HG03280 (cell line): ENCODE measurements around the gene INO80C.
"Not testable (repeated sequence)": the region's sequence is repeated elsewhere in the genome, so short reads cannot be mapped to it uniquely, and the experiment has no call there.

Source experiments
- ATAC-seq: cut with Tn5 transposase; IDR thresholded peaks from one replicate; pipeline ENCODE4 v1.9.1; 2021; ENCODE audit warnings: mild to moderate bottlenecking, moderate library complexity; ENCODE audit not compliant: unreplicated experiment

The INO80C gene

DNA sequence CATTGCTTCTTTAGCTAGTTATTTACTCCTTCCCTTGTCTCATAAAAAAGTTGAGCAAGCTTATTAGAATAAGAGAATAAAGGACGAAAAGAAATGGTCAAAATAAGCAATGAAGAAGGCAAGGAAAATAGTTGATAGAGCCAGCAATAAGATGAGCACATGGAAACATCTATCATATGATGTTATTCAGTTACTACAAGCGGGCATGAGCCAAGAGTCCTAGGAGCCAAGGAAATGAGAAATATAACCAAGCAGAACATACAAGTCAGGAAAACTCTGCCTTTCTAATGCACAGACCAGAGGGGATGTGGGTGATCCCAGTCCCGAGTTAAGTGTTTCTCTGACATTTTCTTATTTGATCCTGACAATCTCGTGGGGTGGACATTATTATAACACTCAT, 33.9 kb downstream of the INO80C start:
- ATAC-seq: no peak

GRCh38 chr18:35463050-35463449, 34.7 kb downstream of the INO80C start:
- no peak for ATAC-seq

DNA sequence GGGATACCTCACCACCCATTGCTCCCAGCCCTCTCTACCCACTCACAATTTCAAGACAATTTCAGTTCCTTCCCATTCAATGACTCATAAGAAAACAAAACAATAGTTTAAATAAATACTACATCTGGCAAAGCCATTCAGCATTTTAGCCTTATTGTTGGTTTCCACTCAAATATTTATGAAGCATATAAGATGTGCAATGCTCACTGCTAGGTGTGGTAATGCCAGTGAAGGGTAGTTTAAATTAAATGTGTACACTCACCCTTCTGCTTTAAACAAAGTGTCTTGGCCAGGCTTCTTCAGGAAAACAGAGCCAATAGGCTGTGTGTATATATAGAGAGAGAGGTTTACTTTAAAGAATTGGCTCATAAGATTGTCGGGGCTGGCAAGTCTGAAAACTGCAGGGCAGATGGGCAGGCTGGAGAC, 37.0 kb downstream of the INO80C start:
- no peak for ATAC-seq

DNA sequence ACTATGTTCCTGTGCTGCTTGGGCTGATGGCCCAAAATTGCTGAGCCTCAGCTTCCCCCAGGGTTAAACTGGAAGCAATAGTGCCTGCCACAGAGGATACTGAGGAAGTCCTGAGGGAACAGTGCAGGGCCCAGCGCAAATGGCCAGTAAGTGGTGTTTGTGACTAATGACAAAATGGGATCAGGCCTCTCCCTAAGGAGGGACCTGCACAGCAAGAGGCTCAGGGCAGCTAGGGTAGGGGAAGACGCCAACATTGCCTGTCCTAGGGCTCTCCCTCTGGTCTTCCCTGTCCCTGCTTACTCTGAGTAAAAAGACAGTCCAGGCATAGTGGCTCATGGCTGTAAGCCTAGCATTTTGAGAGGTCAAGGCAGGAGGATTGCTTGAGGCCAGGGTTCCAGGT, 37.8 kb downstream of the INO80C start:
- no peak for ATAC-seq

DNA sequence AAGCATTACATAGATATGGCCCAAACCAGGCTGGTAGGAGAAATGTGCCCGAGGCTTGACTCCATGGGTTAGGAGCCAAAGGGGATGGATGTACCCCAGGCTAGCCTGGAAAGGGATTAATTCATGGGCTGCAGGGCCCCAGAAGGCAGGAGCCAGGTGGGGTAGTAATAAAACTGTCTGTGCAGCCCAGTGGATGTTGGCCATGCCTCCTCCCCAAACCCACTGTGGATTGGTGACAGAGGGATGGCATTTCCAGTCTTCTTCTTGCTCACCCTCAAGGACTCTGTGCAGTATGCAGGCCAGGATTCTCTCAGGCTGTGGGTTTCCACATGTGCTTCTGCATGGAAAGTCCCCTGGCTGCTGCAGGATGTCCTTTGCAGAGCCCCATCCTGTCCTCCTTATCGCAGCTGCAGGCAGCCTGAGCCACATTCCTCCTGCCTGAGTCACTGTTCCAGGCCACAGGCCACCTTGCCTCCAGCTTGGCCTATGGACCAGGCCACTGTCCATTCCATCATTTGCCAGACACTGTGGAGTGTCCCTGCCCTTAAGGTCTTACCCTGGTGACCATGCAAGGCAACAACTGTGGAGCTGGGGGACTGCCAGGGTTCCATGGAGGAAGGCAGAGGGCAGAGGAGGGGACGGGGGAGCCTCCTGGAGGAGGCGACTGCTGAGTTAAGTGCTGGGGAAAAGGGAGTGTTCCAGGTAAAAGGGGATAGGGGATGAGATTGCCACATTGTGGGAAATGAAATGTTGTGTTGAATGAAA, 38.9 kb downstream of the INO80C start:
- no peak for ATAC-seq

GRCh38 chr18:35458271-35458670, 39.5 kb downstream of the INO80C start:
- no peak for ATAC-seq

DNA sequence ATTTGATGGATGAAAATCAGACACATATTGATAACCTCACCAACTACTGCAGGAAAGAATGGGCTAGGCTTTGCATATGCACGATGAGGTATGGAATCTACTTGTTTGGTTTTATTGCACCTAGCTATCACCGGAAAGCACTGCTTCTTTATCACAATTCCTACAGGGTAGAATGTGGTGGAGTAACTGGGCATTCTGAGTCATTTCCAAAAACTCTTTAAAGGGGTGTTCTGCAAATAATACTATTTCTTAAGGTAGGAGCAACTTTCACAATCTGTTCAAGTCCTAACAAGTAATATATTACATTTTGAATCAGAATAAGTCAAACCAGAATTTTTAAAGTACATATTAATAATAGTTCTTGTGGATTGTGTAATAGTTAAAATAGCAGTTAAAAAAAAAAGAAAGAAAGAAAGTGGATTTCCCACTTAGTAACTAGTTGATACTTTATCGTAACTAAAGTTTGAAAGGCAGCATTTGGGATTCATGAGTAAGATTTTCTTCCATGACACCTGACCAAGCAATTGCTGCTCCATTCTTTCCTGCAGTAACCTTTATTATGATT, 40.5 kb downstream of the INO80C start:
- ATAC-seq: no peak

DNA sequence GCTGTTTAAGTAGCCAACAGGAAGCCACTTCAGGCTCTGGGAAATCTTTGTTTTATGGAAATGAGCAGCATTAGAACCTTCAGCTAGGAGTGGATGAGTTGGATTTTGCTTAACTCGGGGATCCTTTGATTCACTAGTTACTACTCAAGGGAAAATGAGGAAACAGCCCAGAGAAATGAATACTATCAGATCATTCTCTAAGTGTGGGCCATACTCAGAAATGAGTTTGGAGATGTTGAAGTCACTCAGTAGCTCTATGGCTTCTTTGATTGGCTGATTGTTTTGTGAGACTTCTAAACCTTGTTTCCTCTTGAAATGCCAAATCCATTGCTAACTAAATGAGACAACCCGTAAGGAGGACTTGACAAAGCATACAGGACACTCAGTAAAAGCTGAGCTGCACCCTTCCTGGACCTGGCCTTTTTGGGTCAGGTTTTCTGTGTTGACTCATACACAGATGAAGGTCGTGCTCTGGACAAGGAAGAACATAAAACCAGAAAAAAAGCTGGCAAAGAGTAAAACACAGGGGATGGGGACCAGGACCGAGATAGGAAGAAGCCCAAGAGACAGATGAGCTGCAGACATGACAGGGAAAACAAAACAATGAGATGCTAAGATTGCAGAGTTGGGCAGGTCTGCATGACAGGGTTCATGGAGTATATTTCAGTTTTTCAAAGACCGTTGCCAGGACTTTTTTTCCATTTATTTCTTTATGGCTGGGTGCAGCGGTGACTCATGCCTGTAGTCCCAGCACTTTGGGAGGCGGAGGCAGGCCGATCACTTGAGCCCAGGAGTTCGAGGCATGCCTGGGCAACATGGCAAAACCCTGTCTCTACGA, 41.6 kb downstream of the INO80C start:
- ATAC-seq: no peak

DNA sequence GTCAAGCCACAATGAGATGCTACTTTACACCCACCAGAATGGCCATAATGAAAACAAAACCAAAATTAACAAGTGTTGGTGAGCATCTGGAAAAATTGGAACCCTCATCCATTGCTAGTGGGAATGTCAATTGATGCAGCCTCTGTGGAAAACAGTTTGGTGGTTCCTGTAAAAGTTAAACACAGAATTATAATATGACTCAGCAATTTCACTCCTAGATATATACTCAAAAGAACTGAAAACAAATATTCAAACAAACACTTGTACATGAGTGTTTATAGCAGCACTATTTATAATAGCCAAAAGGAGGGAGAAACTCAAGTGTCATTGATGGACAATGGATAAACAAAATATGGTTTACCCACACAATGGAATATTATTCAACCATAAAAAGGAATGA, 43.0 kb downstream of the INO80C start:
- ATAC-seq: no peak

- not testable (repeated sequence) for ATAC-seq
Measured at GRCh38 chr18:35453065-35453464, 44.7 kb downstream of the INO80C start.

DNA sequence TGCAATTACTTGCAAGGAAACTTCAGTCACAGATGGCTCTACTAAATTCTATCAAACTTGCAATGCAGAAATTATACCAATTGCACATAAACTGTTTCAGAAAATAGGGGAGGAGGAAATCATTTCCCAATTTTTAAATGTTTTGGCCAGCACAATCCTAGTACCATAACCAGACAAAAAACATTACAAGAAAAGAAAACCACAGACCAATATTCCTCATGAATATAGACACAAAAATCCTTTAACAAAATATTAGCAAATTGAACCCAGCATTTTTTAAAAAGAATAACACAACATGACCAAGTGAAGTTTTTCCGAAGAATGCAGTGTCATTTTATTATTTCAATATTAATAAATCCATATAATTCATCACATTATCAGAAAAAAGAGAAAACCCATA, 45.8 kb downstream of the INO80C start:
- no peak for ATAC-seq

- no peak for ATAC-seq
Measured at GRCh38 chr18:35451032-35451431, 46.7 kb downstream of the INO80C start.

GRCh38 chr18:35444636-35445035, 53.1 kb downstream of the INO80C start:
- ATAC-seq: no peak

GRCh38 chr18:35443847-35444246, 53.9 kb downstream of the INO80C start:
- no peak for ATAC-seq

DNA sequence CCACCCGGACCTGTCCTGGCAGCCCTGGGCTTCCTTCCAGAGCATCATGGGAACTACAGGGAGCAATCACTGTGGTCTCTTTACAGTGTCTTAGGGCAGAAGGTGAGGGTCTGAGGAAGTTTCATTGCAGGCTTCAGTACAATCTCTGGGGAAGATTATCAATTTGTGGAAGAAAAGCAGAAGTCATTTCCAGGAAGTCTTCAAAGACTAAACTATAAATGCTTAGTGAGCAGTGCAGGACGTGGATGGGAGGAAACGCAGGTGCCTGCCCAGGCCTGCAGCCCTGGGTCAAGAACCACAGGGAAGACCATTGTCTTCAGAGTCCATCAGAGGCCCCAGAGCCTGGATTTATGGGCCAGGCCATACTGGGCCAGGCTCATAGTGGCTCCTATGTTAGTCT, 54.3 kb downstream of the INO80C start:
- ATAC-seq: no peak

- ATAC-seq: no peak
Measured at GRCh38 chr18:35442701-35443100, 55.1 kb downstream of the INO80C start.

DNA sequence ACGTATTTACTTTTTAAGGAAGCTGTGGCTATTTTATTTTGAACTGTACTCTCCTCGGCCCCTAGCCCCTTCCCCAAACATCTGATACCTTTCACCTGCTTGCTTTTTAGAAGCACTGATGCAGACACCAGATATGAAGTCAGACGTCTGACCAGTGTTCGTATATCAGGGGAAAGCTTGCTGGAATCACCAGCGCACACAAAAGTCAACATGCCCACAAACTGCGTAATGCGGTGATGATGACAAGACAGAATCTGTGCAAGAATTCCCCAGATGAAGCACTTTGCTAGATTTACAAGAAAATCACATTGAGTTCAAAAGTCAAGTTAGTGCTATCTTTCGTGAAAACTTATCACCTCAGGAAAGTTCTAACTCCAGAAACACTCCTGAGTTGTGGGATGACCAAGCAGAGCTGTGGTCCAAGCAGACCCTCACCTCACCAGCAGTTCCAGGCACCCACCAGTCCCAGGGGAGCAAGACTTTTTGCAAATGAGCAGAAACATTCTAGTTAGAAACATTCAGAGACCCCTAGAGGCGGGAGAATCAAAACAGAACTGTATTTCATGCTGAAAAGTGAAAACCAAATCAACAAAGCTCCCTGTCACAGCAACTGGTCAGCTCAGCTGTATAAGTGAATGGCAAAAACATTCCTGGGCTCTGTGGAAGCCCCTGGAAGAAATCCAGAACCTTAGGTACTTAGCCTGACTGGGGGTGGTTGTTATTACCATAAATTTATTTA, 55.7 kb downstream of the INO80C start:
- ATAC-seq: no peak

DNA sequence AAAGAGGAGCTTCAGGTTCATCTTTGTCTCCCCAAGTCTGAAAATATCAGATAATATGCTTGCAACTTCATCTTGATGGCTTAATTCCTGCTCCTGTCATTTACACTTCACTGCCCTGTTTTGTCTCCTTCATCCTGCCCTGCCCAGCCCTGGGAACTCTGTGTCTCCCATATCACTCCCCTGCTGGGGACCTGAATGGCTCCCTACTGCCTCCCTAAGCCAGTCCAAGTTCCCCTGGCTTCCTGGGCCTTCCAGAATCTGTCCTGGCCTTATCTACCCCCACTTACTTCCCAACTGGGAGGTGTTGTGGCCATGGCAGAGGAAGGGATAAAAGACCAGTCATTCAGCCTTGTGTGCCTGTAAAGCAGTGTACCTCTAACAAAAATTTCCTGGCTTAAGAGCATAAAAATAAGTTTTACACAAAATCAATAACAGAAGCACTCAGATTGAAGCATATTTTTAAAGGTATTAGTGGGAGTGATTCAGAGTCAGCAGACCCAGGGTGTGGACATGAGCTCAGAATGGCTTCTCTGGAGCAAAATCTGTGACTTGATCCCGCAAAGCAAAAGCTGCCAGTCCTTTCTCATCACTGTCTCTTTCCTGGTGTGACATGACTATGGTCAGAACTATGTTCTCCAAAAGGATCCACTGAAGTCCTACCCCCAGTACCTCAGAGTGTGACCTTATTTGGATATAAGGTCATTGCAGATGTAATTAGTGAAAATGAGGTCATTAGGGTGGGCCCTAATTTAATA, 59.1 kb downstream of the INO80C start:
- no peak for ATAC-seq

DNA sequence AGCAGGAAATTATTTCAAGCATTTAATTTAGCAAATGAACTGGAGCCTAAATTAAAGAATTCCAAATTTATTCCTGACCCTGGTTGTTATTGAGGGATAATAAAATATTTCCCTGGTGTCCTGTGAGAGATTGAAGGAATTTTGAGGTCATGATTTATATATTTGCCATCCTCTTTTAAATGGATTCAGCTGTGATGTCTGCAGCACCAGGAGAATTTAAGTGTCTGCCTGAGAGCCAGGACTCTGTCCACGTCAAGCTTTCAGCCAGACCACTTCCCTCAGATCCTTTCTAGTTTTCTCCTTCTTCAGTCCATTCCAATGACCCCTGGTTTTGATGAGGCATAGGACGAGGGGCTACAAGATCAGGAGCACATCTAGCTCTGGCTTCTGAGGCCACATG, 59.9 kb downstream of the INO80C start:
- ATAC-seq: no peak

GRCh38 chr18:35436076-35436649, 61.6 kb downstream of the INO80C start:
- no peak for ATAC-seq
